Measurements from ENCODE around the gene ACBD4. TPM values are rescaled to one million over a fixed set of nuclear protein-coding genes. Genes with fewer than 3 reads are reported as not detected.

The ACBD4 gene
- total and polyA plus RNA-seq, 11 donors, result 3.3 to 9.8 (median 6.3) TPM

DNA sequence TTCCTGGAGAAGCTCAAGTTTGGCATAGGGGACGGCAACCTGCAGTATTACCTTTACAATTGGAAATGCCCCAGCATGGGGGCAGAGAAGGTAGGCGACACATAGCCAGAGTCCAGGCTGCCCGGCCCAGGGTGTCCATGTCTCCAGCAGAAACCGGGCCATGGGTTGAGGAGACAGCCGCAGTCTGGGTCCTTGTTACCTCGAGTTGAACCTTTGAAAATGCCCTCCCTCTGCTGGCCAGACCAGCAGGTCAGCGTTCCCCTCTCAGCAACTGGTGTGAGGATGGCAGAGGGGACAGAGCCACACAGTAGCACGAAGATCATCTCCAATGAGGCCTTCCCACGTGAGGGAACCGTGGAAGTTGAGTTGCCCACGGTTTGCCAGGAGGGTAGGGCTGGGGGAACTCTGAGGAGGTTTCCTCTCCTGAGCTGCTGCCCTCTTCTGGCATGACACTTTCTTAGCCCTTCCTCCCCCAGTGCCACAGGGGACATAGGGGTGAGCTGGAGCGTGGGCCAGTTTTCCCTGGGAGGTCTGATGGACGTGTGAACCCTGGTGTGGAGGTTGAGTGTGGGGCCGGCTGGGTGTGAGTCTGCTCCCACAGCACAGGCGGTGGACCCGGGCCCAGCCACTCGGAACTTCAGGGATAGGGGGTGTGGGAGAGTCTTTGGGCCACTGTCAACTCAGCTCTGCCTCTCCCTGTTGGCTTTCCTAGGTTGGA, 30.4 kb upstream of the ACBD4 start:
- DNase-seq, result no peak
- Histone ChIP-seq H3K27ac (peak overlapping the region in 10 of 12 donors; percentile 53 to 90 (median 84)), H3K4me1 (peaks cover 0 to 85% (median 41%) of the 10 kb centered on the region in 12 donors), H3K9me3 (no peaks in the 10 kb centered on the region), H3K36me3 (peaks cover 0 to 92% (median 77%) of the 10 kb centered on the region in 9 donors), H3K4me3 (no peak overlapping the region), H3K27me3 (no peaks in the 10 kb centered on the region)
- peak in 1 of 4 donors; percentile 2 for ATAC-seq
- intact Hi-C loops (cut with DNase I), result loop anchor here in 1 of 10 donors (5.0 kb wide), 1 partner anchor 183 kb away; no protein-coding TSS in a partner anchor
- WGBS, 4 donors, result 64 to 84% (median 75%) methylated on average over 9 to 17 of the region's 17 CpGs
- no peak for TF ChIP-seq POLR2A (IDR thresholded peaks at IDR 0.05)
- TF ChIP-seq CTCF (IDR thresholded peaks at IDR 0.05), result peak in 1 of 12 donors; percentile 25

DNA sequence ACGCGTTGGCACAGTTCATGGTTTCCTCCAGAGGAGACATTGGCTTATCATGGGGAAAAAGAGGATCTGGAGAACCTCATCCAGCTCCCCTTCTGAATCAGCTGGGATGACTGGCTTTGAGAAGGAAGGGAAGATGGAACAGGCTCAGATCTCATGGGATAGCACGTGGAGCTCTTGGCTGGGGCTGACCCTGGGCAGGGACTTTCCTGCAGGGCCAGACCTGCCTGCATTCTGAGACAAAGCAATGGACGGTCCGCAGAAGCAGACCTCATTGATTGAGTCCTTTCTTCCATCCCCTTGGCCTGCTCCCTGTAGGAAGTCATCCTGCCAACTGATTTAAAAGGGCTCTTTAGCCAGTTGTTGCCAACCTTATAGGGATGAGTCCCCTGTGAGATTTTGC, 29.4 kb upstream of the ACBD4 start:
- no peaks in the 10 kb centered on the region for H3K9me3 ChIP-seq
- ATAC-seq (no peak), DNase-seq (no peak)
- peaks cover 0 to 95% (median 50%) of the 10 kb centered on the region in 12 donors for H3K4me1 ChIP-seq
- H3K27me3 ChIP-seq, result no peaks in the 10 kb centered on the region
- no peak overlapping the region for H3K4me3 ChIP-seq
- no peak for TF ChIP-seq CTCF (IDR thresholded peaks at IDR 0.05)
- no peak for TF ChIP-seq POLR2A (IDR thresholded peaks at IDR 0.05)
- intact Hi-C loops (cut with DNase I), result no loop called here
- peak overlapping the region in 7 of 12 donors; percentile 0 to 73 (median 24) for H3K27ac ChIP-seq
- WGBS, 4 donors, result 67 to 71% (median 69%) methylated on average over 5 of the region's 5 CpGs
- peaks cover 0 to 82% (median 70%) of the 10 kb centered on the region in 9 donors for H3K36me3 ChIP-seq

DNA sequence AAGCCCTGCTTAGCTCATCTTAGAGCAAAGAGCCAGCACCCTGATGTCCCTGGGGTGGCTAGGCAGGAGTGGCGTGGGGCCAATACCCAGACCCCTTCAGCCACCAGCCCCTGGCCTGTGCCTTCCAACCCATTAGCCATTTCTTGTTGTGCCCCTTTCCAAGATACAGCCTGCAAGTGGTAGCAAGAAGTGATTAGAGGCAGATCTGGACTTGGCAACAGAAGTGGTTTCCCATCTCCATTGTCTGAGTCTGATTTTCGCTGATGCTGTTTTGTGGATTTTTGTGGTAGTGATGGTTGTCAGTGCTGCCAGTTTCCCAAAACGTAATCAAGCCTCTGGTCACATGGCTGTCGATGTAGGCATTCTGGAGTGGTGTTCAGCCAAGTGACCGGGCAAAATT, 28.9 kb upstream of the ACBD4 start:
- DNase-seq (no peak), ATAC-seq (no peak)
- no peaks in the 10 kb centered on the region for H3K27me3 ChIP-seq
- 66 to 71% (median 70%) methylated on average over 5 of the region's 5 CpGs for WGBS, 4 donors
- no peak overlapping the region for H3K4me3 ChIP-seq
- peaks cover 0 to 77% (median 66%) of the 10 kb centered on the region in 9 donors for H3K36me3 ChIP-seq
- TF ChIP-seq POLR2A (IDR thresholded peaks at IDR 0.05) (no peak), CTCF (IDR thresholded peaks at IDR 0.05) (no peak)
- no peaks in the 10 kb centered on the region for H3K9me3 ChIP-seq
- H3K4me1 ChIP-seq, result peaks cover 0 to 96% (median 49%) of the 10 kb centered on the region in 12 donors
- intact Hi-C loops (cut with DNase I), result no loop called here
- H3K27ac ChIP-seq, result peak overlapping the region in 7 of 12 donors; percentile 0 to 73 (median 24)

- 69 to 79% (median 77%) methylated on average over 6 to 13 of the region's 13 CpGs for WGBS, 4 donors
These were observed 28.0 kb upstream of the ACBD4 start for GRCh38 chr17:45107293-45108010.

More at GRCh38 chr17:45107293-45108010, 28.0 kb upstream of the ACBD4 start:
- no peaks in the 10 kb centered on the region for H3K27me3 ChIP-seq
- H3K27ac ChIP-seq, result peak overlapping the region in 8 of 12 donors; percentile 18 to 87 (median 30)
- peaks cover 0 to 96% (median 46%) of the 10 kb centered on the region in 12 donors for H3K4me1 ChIP-seq
- intact Hi-C loops (cut with DNase I), result no loop called here
- H3K9me3 ChIP-seq, result no peaks in the 10 kb centered on the region
- TF ChIP-seq CTCF (IDR thresholded peaks at IDR 0.05) (no peak), POLR2A (IDR thresholded peaks at IDR 0.05) (no peak)
- H3K4me3 ChIP-seq, result no peak overlapping the region
- DNase-seq (no peak), ATAC-seq (no peak)
- H3K36me3 ChIP-seq, result peaks cover 0 to 73% (median 60%) of the 10 kb centered on the region in 9 donors
